HepG2 (cell line): ENCODE results near the gene PIAS1. TPM values are rescaled to one million over a fixed set of nuclear protein-coding genes. Genes with fewer than 3 reads are reported as not detected.

Experiments
- ATAC-seq: fragments of 200-7000 bp; cut with Tn5 transposase; 3 replicates; pipeline ENCODE4 v1.9.1; 2020; ENCODE audit warnings: mild to moderate bottlenecking, moderate library complexity
- BruUV-seq: library from RNA; stranded (reverse); fragments of 400-500 nt; replicated peaks from 2 replicates; lab custom pipeline; 2021; lab: Mats Ljungman, UMichigan
- CTCF ChIA-PET: fragments of 300-600 bp; formaldehyde crosslinking; extraction: SDS; loops from one replicate; lab custom pipeline; 2021; ENCODE audit warnings: low total read pairs, inconsistent platforms, low intra/inter-chr PET ratio; lab: Yijun Ruan, JAX
- POLR2A ChIA-PET: fragments of 350-600 bp; sonication (Branson Sonifier 250); formaldehyde crosslinking; loops from one replicate; lab custom pipeline; 2020; ENCODE audit warnings: antibody characterized with exemption, inconsistent platforms; lab: Yijun Ruan, JAX
- DNase-seq: peaks from one replicate; pipeline ENCODE4 v3.0.0-alpha.2; 2015; ENCODE audit warnings: low spot score
- FAIRE-seq: peaks from 3 replicates; lab custom pipeline; 2011; peaks lifted over from hg19 to GRCh38; lab: Jason Lieb, UNC
- H2AFZ ChIP-seq: one replicate; pipeline ENCODE4 v1.6.1; 2011; ENCODE audit warnings: low read length, inconsistent platforms
- H3K27ac ChIP-seq: fragments of 300-600 bp; 3 replicates; pipeline ENCODE4 v1.8.0; 2011; ENCODE audit warnings: mixed run types, mild to moderate bottlenecking, mixed read lengths, low read length, inconsistent platforms; ENCODE audit not compliant: insufficient read depth; ENCODE audit errors: extremely low read length
- H3K27me3 ChIP-seq, 2 experiments: fragments of 200-600 bp in 1 of 2; 2 replicates in 1 of 2; 3 replicates in 1 of 2; pipeline versions ENCODE4 v1.6.0 to v1.8.0; 2011; ENCODE audit warnings: low read length in 2 of 2, mild to moderate bottlenecking in 2 of 2, moderate library complexity in 2 of 2, inconsistent platforms in 1 of 2; ENCODE audit not compliant: insufficient read depth in 2 of 2, control insufficient read depth in 1 of 2
- H3K36me3 ChIP-seq, 2 experiments: fragments of 200-600 bp in 1 of 2; replicated peaks in 1 of 2; 2 replicates in 1 of 2; 3 replicates in 1 of 2; pipeline versions ENCODE4 v1.5.1 to v1.8.0; 2011; ENCODE audit warnings: low read length in 2 of 2, inconsistent platforms in 1 of 2; ENCODE audit not compliant: insufficient read depth in 2 of 2, control insufficient read depth in 1 of 2
- H3K4me1 ChIP-seq: 2 replicates; pipeline ENCODE4 v1.5.1; 2012; ENCODE audit warnings: low read length, inconsistent platforms; ENCODE audit not compliant: insufficient read depth
- H3K4me2 ChIP-seq: 2 replicates; pipeline ENCODE4 v1.6.0; 2011; ENCODE audit warnings: low read depth, low read length, inconsistent platforms
- H3K4me3 ChIP-seq, 3 experiments: fragments of 200-600 bp in 1 of 3; sonication (generic), shearing (Covaris generic) in 1 of 3; replicated peaks in 1 of 3; 2 replicates each; pipeline ENCODE4 v1.5.1; 2011 to 2016; ENCODE audit warnings: low read length in 3 of 3, inconsistent platforms in 2 of 3, low read depth in 2 of 3, mild to moderate bottlenecking in 2 of 3, control low read depth in 1 of 3, mixed read lengths in 1 of 3; ENCODE audit not compliant: insufficient read depth in 1 of 3
- H3K79me2 ChIP-seq: one replicate; pipeline ENCODE4 v1.6.1; 2011; ENCODE audit warnings: low read length, inconsistent platforms; ENCODE audit not compliant: insufficient read depth
- H3K9ac ChIP-seq: 2 replicates; pipeline ENCODE4 v1.6.0; 2011; ENCODE audit warnings: mild to moderate bottlenecking, low read depth, low read length, inconsistent platforms; ENCODE audit not compliant: insufficient read depth
- H3K9me3 ChIP-seq: 2 replicates; pipeline ENCODE4 v1.5.1; 2012; ENCODE audit warnings: mild to moderate bottlenecking, low read length
- H4K20me1 ChIP-seq: 2 replicates; pipeline ENCODE4 v1.6.0; 2011; ENCODE audit warnings: inconsistent platforms, mild to moderate bottlenecking, low read length, moderate library complexity; ENCODE audit not compliant: insufficient read depth
- ATF6 ChIP-seq: sonication (generic); formaldehyde crosslinking; conservative IDR thresholded peaks from 2 replicates; pipeline ENCODE4 v1.4.0; 2020; ENCODE audit warnings: missing genetic modification reagents
- EP300 ChIP-seq, 3 experiments: sonication (generic) in 1 of 3; formaldehyde crosslinking in 1 of 3; IDR thresholded peaks; 2 replicates each; pipeline versions ENCODE4 v1.5.1 to v1.6.1; 2011 to 2020; ENCODE audit warnings: low read depth in 2 of 3, low read length in 2 of 3, borderline replicate concordance in 1 of 3, improper control_type of control experiment in 1 of 3, mild to moderate bottlenecking in 1 of 3, missing genetic modification reagents in 1 of 3, moderate library complexity in 1 of 3
- FOSL2 ChIP-seq: sonication (generic); formaldehyde crosslinking; IDR thresholded peaks from 2 replicates; pipeline ENCODE4 v1.4.0; 2020; ENCODE audit warnings: missing genetic modification reagents
- FOXA1 ChIP-seq, 2 experiments: fragments of 450-650 bp in 1 of 2; sonication (generic) in 1 of 2; formaldehyde crosslinking in 1 of 2; IDR thresholded peaks; 2 replicates each; pipeline versions ENCODE4 v1.4.0 to v1.6.1; 2016 to 2020; ENCODE audit warnings: missing genetic modification reagents in 1 of 2
- FOXA3 ChIP-seq: IDR thresholded peaks from 2 replicates; pipeline ENCODE4 v1.6.1; 2016; ENCODE audit warnings: missing genetic modification reagents, missing compliant biosample characterization
- GFI1 ChIP-seq: sonication (generic); formaldehyde crosslinking; IDR thresholded peaks from 2 replicates; pipeline ENCODE4 v1.5.0; 2020; ENCODE audit warnings: missing genetic modification reagents, mild to moderate bottlenecking, borderline replicate concordance
- IRF2 ChIP-seq: IDR thresholded peaks from 2 replicates; pipeline ENCODE4 v1.6.1; 2018; ENCODE audit warnings: missing genetic modification reagents, missing compliant biosample characterization
- SOX6 ChIP-seq, 2 experiments: fragments of 450-650 bp in 1 of 2; sonication (generic) in 1 of 2; formaldehyde crosslinking in 1 of 2; IDR thresholded peaks; 2 replicates each; pipeline versions ENCODE4 v1.4.0 to v1.6.1; 2017 to 2020; ENCODE audit warnings: antibody characterized with exemption in 1 of 2, mild to moderate bottlenecking in 1 of 2, missing genetic modification reagents in 1 of 2
- ZNF24 ChIP-seq: fragments of 450-650 bp; IDR thresholded peaks from 2 replicates; pipeline ENCODE4 v1.6.1; 2017; ENCODE audit warnings: antibody characterized with exemption, mild to moderate bottlenecking
- WGBS: methylation state at CpG from one replicate; pipeline ENCODE4 v1.1.6; 2017; ENCODE audit warnings: low lambda C conversion rate; 5-methylcytosine and 5-hydroxymethylcytosine counted together
- in situ Hi-C: cut with HindIII; loops from 2 replicates; pipeline ENCODE4 v1.10.0; 2017; ENCODE audit warnings: low pct_unique_long_range_greater_than_20kb; ENCODE audit not compliant: extremely low pct_ligation_motif_present
- intact Hi-C: fragments of 100-400 bp; cut with micrococcal nuclease; formaldehyde crosslinking; loops from one replicate; pipeline ENCODE4 v1.10.0; 2022; ENCODE audit not compliant: unreplicated experiment
- polyA plus RNA-seq, 8 experiments: library from polyadenylated mRNA; depleted of rRNA in 3 of 8; stranded (reverse) in 7 of 8; unstranded in 1 of 8; fragments of >200 nt; fragmentation: Illumina TruSeq in 4 of 8; extraction: Trizol in 4 of 8; gene quantifications; 2 replicates each; pipeline versions ENCODE4 v1.2.1 to v1.2.3, GENCODE V29; 2011 to 2016; ENCODE audit warnings: low read depth in 4 of 8, missing spikeins in 1 of 8, mixed read lengths in 1 of 8; ENCODE audit not compliant: insufficient read depth in 1 of 8
- total RNA-seq, 5 experiments: library from RNA; depleted of rRNA; stranded (reverse); fragments of >200 nt; fragmentation: Illumina TruSeq; extraction: Trizol; gene quantifications; 2 replicates each; pipeline ENCODE4 v1.2.3, GENCODE V29; 2016; ENCODE audit warnings: low read depth in 1 of 5
- TF ChIP-seq, protein P1 (sequence below): sonication (generic); formaldehyde crosslinking; IDR thresholded peaks from 2 replicates; pipeline ENCODE4 v1.8.1; 2023; ENCODE audit warnings: mild to moderate bottlenecking, missing genetic modification reagents

The PIAS1 gene
- total and polyA plus RNA-seq, 2 of the 13 experiments (the other 11 are each of a cell fraction or from before 2014, with no cell fraction given), result 20.7 to 33.7 TPM

DNA sequence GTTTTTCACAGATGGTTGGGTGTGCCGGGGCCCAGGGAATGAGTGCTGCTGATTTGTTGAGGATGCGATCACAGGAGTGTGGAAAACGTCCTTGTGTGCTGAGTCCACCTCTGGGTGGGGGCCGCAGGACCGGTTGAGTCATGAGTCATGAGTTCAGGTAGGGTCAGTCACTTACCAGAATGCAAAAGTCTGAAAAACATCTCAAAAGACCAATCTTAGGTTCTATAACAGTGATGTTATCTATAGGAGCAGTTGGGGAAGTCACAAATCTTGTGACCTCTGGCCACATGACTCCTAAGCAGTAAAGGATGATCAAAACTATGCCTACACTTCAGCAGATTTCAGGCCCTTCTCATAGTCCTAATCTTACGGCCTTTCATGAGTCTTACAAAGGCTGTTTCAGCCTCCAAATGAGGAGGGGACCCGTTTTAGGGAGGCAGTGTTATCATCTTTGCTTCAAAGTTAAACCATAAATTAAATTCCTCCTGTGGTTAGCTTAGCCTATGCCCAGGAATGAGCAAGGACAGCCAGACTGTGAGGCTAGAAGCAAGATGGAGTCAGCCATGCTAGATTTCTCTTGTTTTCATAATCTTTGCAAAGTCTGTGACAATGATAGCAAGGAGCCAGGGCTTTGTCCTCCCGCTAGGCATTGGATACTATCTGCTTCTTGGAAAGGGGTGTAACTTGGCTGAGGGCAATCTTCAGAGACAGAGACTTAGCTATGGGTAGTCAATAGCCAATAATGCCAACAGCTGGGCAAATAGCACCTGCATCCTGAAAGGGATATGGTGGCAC, 30.6 kb upstream of the PIAS1 start:
- TF ChIP-seq FOSL2 (CRISPR knock-in tag), result 0 out of 2 replicates have a peak, but pooled peaks have one; percentile 12
- no peak for TF ChIP-seq ATF6
- ChIA-PET POLR2A (no interaction called here), CTCF (no interaction called here)
- intact Hi-C loops, result no loop called here
- no TSS peak for BruUV-seq
- Histone ChIP-seq H3K27me3 (peaks cover 1 to 29% of the 10 kb centered on the region in 2 experiments; a peak in 1 of 5 replicates), H3K27ac (no peak overlapping the region), H4K20me1 (no peaks in the 10 kb centered on the region), H3K4me1 (peaks cover 67% of the 10 kb centered on the region), H3K9ac (no peak overlapping the region), H3K4me3 (no peak overlapping the region), H3K4me2 (no peak overlapping the region), H2AFZ (no peak overlapping the region), H3K36me3 (no peaks in the 10 kb centered on the region), H3K79me2 (no peaks in the 10 kb centered on the region), H3K9me3 (no peaks in the 10 kb centered on the region)
- ATAC-seq, result no peak
- WGBS, result 57% methylated on average over 8 of the region's 8 CpGs
- no peak for FAIRE-seq
- in situ Hi-C loops, result no loop called here
- DNase-seq, result no peak

DNA sequence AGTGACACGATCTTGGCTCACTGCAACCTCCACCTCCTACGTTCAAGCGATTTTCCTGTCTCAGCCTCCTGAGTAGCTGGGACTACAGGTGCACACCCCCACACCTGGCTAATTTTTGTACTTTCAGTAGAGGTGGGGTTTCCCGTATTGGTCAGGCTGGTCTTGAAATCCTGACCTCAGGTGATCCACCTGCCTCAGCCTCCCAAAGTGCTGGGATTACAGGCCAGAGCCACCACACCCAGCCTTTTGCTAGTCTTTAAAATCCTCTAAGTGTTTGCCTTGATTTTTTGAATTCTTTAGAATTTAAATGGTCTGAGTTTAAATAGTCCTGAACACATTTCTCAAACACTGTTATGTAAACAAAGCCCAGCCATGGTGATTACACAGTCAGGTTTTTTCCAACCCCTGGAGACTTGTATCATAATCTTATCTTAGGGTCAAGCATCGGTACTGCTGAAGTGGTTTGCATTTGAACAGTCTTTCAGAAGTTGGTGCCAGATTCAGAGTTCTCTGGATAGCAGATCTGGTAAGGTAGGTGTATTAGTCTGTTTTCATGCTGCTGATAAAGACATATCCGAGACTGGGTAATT, 28.2 kb upstream of the PIAS1 start:
- no peaks in the 10 kb centered on the region for H3K9me3 ChIP-seq
- intact Hi-C loops, result no loop called here
- H3K4me1 ChIP-seq, result peaks cover 55% of the 10 kb centered on the region
- ChIA-PET POLR2A (no interaction called here), CTCF (no interaction called here)
- H3K27me3 ChIP-seq, result peaks cover 1 to 18% of the 10 kb centered on the region in 2 experiments; a peak in 1 of 5 replicates
- no peak for FAIRE-seq
- no peak overlapping the region for H2AFZ ChIP-seq
- no peak overlapping the region for H3K9ac ChIP-seq
- H4K20me1 ChIP-seq, result no peaks in the 10 kb centered on the region
- no peak overlapping the region for H3K4me3 ChIP-seq
- peak; percentile 37 for DNase-seq
- peak overlapping the region; percentile 14; the same call in 1 of the 2 replicates for H3K4me2 ChIP-seq
- WGBS, result 31% methylated on average over 6 of the region's 6 CpGs
- no peak overlapping the region for H3K27ac ChIP-seq
- BruUV-seq, result no TSS peak
- H3K36me3 ChIP-seq, result no peaks in the 10 kb centered on the region
- in situ Hi-C loops, result no loop called here
- ATAC-seq, result no peak
- no peak for TF ChIP-seq SOX6 (IDR thresholded peaks at IDR 0.05)
- peak; percentile 12; the same call in 1 of the 2 replicates for TF ChIP-seq SOX6 (CRISPR knock-in tag; IDR thresholded peaks at IDR 0.05)
- no peak for TF ChIP-seq ZNF24
- peak in 1 of 2 experiments; percentile 31; a peak in 1 of 4 replicates for TF ChIP-seq EP300 (IDR thresholded peaks at IDR 0.05; ENCODE audit: low read depth in 2 of 2, low read length in 2 of 2)
- TF ChIP-seq EP300 (CRISPR knock-in tag; IDR thresholded peaks at IDR 0.05; ENCODE audit: borderline replicate concordance), result no peak
- no peak for TF ChIP-seq IRF2 (CRISPR knock-in tag)
- TF ChIP-seq, protein P1, sequence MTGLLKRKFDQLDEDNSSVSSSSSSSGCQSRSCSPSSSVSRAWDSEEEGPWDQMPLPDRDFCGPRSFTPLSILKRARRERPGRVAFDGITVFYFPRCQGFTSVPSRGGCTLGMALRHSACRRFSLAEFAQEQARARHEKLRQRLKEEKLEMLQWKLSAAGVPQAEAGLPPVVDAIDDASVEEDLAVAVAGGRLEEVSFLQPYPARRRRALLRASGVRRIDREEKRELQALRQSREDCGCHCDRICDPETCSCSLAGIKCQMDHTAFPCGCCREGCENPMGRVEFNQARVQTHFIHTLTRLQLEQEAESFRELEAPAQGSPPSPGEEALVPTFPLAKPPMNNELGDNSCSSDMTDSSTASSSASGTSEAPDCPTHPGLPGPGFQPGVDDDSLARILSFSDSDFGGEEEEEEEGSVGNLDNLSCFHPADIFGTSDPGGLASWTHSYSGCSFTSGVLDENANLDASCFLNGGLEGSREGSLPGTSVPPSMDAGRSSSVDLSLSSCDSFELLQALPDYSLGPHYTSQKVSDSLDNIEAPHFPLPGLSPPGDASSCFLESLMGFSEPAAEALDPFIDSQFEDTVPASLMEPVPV (CRISPR knock-in tag), result no peak
- peak; percentile 57 for TF ChIP-seq FOXA3
- TF ChIP-seq GFI1, result peak; percentile 78
- TF ChIP-seq FOXA1 (IDR thresholded peaks at IDR 0.05), result no peak
- TF ChIP-seq FOXA1 (CRISPR knock-in tag; IDR thresholded peaks at IDR 0.05), result peak; percentile 49; the same call in 1 of the 2 replicates
- no peaks in the 10 kb centered on the region for H3K79me2 ChIP-seq
